ENCODE data around the gene CHPT1.
A peak's percentile ranks its signal among the peaks of the same experiment; 100 is the strongest.
"Not testable (repeated sequence)": the region's sequence is repeated elsewhere in the genome, so short reads cannot be mapped to it uniquely, and the experiment has no call there.

CHPT1 gene

GRCh38 chr12:101697197-101697929 lies at the start of gene CHPT1:
CHPT1 (plus strand) TSS chr12:101697640; CDS start chr12:101697862, 222 bp downstream.
- DNase-seq = peak; percentile 70

GRCh38 chr12:101647711-101648110 lies 49.7 kb upstream of the CHPT1 start:
- DNase-seq = no peak

- DNase-seq = no peak
Observed at GRCh38 chr12:101648195-101648594, 49.2 kb upstream of the CHPT1 start.

GRCh38 chr12:101650346-101651117 lies 46.9 kb upstream of the CHPT1 start:
- DNase-seq = no peak

- DNase-seq = no peak
Observed at GRCh38 chr12:101653030-101653429, 44.4 kb upstream of the CHPT1 start.

GRCh38 chr12:101653503-101653902 lies 43.9 kb upstream of the CHPT1 start:
- DNase-seq = no peak

- DNase-seq = no peak
Observed at GRCh38 chr12:101654442-101654841, 43.0 kb upstream of the CHPT1 start.

- no peak for DNase-seq
Observed at GRCh38 chr12:101655393-101655792, 42.0 kb upstream of the CHPT1 start.

GRCh38 chr12:101660662-101661061 lies 36.8 kb upstream of the CHPT1 start:
- not testable (repeated sequence) for DNase-seq

GRCh38 chr12:101663298-101663697 lies 34.1 kb upstream of the CHPT1 start:
- DNase-seq = no peak

GRCh38 chr12:101664992-101665391 lies 32.4 kb upstream of the CHPT1 start:
- no peak for DNase-seq

GRCh38 chr12:101666052-101666728 lies 31.2 kb upstream of the CHPT1 start:
- no peak for DNase-seq

GRCh38 chr12:101667591-101667990 lies 29.8 kb upstream of the CHPT1 start:
- DNase-seq = no peak

GRCh38 chr12:101670007-101670671 lies 27.3 kb upstream of the CHPT1 start:
- peak; percentile 29 for DNase-seq

GRCh38 chr12:101671157-101671791 lies 26.2 kb upstream of the CHPT1 start:
- peak; percentile 45 for DNase-seq

GRCh38 chr12:101671833-101672232 lies 25.6 kb upstream of the CHPT1 start:
- DNase-seq = no peak

GRCh38 chr12:101675555-101675954 lies 21.9 kb upstream of the CHPT1 start:
- DNase-seq = no peak

GRCh38 chr12:101676497-101676896 lies 20.9 kb upstream of the CHPT1 start:
- not testable (repeated sequence) for DNase-seq

GRCh38 chr12:101678081-101678480 lies 19.4 kb upstream of the CHPT1 start:
- DNase-seq = no peak

- no peak for DNase-seq
Observed at GRCh38 chr12:101680240-101680639, 17.2 kb upstream of the CHPT1 start.

GRCh38 chr12:101680647-101681046 lies 16.8 kb upstream of the CHPT1 start:
- DNase-seq = no peak

- not testable (repeated sequence) for DNase-seq
Observed at GRCh38 chr12:101681627-101682026, 15.8 kb upstream of the CHPT1 start.

GRCh38 chr12:101685092-101685491 lies 12.3 kb upstream of the CHPT1 start:
- no peak for DNase-seq

Data from RPMI8226 (cell line).